Stimulated activated CD8-positive, alpha-beta memory T cell treated with anti-CD3 and anti-CD28 coated beads, Interleukin-12 subunit alpha, Interleukin-12 subunit beta, amount 100 ng/mL, for 24 hours (primary cell): ENCODE results near the gene KRTAP5-10.
"Not testable (repeated sequence)": the region's sequence is repeated elsewhere in the genome, so short reads cannot be mapped to it uniquely, and the experiment has no call there.

Source experiments
- DNase-seq: peaks from one replicate; pipeline ENCODE4 v3.0.0-alpha.2; 2020; ENCODE audit errors: extremely low read depth

KRTAP5-10 gene

DNA sequence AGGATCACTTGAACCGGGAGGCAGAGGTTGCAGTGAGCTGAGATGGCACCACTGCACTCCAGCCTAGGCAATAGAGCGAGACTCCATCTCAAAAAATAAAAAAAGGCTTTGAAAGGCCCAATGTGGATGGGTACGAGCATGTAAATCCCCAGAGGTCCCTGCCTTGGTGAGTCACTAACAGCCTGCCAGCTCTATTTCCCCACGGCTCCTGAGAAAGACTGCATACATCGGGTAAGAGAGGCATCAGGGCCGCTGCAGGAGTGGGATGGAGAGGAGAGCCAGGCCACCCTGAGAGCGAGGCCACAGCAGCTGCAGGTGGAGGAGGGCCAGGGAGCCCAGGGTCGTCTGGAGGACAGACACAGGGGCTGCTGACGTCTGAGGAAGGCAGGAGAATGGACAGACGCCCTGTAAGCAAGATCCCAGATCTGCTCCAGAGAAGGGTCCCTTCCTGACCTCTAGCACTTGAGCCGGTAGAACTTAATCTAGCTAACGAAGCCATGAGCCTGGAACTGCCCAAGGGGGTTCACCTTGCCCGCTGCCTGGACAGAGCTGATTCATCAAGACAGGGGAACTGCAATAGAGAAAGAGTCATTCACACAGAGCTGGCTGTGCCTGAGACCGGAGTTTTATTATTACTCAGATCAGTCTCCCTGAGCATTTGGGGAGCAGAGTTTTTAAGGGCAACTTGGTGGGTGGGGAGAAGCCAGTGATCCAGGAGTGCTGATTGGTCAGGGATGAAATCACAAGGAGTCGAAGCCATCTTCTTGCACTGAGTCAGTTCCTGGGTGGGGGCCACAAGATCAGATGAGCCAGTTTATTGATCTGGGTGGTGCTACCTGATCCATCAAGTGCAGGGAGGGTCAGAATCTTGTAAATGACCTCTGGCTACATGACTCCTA lies 22.2 kb upstream of the KRTAP5-10 start:
- DNase-seq: no peak

DNA sequence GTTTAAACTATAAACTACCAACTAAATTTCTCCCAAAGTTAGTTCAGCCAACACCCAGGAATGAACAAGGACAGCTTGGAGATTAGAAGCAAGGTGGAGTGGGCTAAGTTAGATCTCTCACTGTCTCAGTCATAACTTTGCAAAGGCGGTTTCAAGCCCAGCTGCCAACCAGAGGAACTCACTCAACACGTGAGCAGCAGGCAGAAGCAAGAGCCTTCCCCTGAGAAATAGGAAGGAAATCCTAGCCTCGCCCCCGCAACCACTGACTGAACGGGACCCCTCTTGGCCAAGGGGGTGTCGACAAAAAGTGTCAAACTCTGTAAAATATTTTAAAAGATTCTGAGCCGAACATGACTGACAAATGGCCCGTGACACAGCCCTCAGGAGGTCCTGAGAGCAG lies 21.5 kb upstream of the KRTAP5-10 start:
- DNase-seq: no peak

DNA sequence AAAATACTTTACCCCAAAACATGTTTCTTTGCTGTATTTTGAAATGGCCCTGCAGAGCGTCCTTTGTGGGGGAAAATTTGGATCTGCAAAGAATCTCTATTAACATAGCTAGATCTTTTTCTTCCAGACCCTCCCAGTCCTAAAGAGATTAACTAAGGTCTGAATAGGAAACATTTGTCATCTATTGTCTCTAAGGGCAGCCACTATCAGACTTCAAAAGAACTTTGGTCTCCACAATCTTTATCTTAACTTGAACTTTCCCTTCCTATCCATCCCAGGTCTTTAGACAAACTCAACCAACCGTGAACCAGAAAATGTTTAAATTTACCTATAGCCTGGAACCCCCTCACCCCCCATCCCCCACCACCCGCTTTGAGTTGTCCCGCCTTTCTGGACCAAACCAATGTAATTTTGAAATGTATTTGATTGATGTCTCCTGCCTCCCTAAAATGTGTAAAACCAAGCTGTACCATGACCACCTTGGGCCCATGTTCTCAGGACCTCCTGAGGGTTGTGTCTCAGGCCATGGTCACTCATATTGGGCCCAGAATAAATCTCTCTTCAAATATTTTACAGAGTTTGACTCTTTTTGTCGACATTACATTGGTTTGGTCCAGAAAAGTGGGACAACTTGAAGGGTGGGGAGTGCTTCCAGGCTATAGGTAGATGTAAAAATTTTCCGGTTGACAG lies 20.7 kb upstream of the KRTAP5-10 start:
- no peak for DNase-seq

DNA sequence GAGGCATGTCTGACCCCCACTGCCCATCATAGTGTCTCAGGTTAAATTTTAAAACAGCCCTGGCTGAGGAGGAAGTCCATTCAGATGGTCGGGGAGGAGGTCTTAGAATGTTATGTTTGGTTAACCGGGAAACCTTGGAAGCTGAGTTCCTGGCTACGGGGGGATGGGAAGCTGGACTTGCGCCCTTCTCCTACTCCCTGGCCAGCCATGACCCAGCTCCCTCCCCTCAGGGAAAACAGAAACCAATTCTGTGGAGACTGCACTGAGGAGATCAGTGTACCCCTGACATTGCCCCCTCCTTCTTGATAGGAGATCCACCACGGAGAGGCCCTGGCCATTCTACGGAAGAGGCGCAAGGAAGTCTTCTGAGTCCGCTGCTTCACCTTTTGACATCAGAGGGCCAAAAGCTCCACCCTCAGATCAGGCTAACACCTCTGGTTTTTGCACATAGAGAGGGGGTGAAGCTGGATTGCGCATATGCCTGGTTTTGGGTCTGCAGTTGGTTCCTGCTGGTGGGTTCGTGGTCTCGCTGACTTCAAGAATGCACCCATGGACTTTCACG lies 19.9 kb upstream of the KRTAP5-10 start:
- DNase-seq: no peak

DNA sequence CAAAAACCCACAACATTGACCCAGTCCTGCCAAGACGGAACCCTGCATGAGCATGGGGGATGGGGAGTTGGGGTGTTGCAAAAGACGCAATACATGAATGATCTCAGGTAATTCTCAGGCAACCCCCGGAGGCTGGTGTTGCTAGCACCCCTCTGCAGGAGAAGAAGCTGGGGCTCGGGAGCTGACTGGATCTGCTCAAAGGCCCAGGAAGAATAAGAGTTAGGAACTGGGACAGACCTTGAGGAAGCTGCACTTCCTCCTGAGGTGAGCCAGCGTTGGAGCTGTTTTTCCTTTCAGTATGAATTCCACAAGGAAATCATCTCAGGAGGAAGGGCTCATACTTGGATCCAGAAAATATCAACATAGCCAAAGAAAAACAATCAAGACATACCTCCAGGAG lies 17.2 kb upstream of the KRTAP5-10 start, which contains the start of gene KRTAP5-9:
Gene KRTAP5-9 (plus strand): TSS at position 301 of the 400 bp plus-strand sequence. CDS start 238 bp downstream, outside the sequence.
- DNase-seq: no peak

DNA sequence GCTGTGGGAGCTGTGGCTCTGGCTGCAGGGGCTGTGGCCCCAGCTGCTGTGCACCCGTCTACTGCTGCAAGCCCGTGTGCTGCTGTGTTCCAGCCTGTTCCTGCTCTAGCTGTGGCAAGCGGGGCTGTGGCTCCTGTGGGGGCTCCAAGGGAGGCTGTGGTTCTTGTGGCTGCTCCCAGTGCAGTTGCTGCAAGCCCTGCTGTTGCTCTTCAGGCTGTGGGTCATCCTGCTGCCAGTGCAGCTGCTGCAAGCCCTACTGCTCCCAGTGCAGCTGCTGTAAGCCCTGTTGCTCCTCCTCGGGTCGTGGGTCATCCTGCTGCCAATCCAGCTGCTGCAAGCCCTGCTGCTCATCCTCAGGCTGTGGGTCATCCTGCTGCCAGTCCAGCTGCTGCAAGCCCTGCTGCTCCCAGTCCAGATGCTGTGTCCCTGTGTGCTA lies 16.6 kb upstream of the KRTAP5-10 start:
- no peak for DNase-seq

DNA sequence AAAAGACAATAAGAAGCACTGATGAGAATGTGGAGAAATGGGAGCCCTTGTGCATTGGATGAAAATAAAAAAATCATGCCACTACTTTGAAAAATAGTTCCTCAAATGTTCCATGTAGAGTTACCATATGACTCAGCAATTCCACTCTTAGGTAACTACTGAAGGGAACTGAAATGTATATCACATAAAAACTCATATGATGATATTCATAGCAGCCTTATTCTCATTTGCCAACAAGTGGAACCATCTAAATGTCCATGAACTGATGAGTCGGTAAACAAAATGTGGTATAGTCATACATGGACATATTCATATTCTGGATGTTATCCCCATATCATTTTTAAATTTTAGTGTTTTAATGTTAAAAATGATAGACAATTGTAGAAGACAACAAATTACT lies 13.7 kb upstream of the KRTAP5-10 start:
- DNase-seq: no peak

DNA sequence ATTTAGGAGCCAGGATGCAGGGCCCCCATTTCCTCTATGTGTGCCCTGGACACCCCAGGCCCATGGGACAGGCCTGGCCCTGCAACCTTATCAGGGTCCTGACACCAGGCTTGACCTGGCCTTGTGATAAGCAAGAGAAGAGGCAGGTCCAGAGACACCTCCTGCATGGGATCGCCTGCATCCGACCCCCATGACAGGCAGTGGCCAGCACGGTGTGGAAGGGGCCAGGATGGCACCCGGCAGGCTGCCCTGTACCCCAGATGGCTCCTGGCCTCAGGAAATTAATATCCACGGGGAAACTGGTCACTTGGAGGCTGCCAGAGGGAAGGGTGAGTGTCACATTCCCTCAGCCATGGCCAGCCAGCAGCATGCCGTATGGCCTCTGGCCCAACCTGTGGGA lies 10.4 kb upstream of the KRTAP5-10 start:
- DNase-seq: no peak

DNA sequence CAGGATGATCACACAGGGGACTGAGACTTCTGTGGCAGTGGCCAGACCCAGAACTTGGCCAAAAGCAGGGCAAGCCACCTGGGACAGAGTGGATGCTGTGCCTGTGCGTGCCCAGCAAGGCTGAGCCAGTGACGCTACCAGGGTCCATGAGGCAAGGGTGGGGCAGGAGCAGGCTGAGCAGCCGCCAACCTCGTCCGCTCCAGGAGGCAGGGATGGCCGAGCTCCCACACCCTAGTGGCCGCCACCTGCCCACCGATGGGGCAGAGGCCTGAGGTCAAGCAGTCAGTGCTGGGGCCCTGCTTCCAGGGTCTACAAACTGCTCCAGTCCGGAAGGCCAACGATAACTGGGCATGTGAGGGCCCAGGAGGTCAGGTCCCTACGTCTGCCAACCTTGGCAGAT lies 9.9 kb upstream of the KRTAP5-10 start:
- DNase-seq: no peak

DNA sequence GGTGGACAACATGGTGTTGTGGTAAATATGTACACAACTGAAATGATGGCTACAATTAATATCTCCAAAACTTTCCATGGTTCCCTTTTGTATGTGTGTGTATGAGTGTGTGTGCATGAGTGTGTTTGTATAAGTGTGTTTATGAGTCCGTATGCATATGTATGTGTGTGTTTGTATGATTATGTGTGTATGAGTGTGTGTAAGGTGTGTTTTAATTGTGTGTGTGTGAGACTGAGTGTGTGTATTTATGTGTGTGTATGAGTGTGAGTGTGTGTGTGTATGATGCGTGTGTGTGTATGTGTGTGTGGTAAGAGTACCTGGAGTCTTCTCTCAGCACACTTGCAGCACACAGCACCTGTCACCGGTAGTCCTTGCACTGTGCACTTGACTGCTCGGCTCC lies 9.3 kb upstream of the KRTAP5-10 start:
- no peak for DNase-seq

DNA sequence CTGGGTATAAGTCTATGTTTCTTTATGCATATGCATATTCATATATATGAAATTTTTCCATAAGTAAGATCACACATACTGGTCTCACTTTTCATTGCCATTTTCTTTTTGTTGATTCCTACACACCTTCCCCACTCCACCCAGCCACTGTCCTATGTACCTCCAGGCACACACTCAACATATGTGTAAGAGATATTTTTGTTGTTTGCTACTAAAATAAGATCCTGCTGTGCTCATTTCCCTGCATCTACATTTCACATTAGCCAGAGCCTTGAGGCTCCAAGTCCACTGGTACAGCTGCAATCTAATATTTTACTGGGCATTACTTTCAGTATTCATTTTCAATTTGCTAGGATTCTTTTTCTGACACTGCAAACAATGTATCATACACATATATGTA lies 8.1 kb upstream of the KRTAP5-10 start:
- no peak for DNase-seq

DNA sequence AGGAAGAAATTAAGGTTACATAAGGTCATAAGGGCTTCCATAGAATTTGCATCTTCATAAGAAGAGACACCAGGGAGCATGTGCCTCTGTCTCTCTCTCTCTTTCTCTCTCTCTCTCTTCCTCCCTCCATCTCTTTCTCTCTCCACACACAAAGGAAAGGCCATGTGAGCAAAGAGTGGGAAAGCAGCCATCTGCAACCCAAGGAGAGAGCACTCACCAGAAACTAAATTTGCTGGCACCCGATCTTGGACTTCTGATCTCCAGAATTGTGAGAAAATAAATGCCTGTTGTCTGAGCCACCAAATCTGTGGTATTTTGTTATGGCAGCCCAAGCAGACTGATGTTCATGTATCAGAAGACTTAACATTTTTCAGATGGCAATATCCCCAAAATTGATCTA lies 6.4 kb upstream of the KRTAP5-10 start:
- no peak for DNase-seq

DNA sequence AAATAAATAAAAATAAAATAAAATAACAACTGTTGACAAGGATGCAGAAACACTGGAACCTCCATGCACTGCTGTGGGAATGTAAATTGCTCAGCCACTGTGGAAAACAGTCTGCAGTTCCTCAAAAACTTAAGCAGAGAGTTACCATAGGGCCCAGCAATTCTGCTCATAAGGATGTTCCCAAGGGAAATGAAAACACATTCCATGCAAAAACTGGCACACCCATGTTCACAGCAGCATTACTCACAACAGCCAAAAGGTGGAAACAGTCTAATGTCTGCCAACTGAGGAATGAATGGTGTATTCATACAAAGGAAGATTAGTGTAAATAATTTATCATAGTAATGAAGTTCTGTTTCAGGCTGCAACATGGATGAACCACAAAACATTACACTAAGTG lies 3.2 kb upstream of the KRTAP5-10 start:
- no peak for DNase-seq

DNA sequence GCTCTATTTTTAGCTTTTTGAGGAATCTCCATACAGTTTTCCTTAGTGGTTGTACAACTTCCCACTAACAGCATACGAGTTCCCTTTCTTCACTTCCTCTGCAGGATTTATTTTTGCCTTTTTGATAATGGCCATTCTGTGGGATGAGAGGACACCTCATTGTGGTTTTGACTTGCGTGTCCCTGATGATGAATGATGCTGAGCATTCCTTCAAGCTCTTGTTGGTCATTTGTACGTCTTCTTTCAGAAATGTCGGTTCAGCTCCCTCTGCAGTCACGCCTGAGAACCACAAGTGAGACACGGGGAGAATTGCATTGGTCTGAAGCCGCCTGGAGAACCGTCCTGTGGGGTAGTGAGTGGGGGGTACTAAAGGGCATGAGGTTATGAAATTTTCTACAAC lies 2.0 kb upstream of the KRTAP5-10 start:
- DNase-seq: no peak

DNA sequence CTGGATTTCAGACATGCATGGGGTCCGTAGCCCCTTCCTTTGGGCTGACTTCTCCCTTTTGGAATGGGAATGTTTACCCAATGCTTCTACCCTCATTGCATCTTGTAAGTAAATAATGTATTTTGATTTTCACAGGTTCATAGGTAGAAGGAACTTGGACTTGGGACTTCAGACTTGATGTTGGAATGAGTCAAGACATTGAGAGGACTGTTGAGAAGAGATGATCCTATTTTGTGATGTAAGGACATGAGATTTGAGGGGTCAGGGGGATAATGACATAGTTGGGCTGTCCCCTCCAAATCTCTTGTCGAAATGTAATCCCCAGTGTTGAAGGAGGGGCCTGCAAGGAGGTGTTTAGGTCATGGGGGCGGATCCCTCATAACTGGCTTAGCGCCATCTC lies 933 bp upstream of the KRTAP5-10 start:
- DNase-seq: no peak

DNA sequence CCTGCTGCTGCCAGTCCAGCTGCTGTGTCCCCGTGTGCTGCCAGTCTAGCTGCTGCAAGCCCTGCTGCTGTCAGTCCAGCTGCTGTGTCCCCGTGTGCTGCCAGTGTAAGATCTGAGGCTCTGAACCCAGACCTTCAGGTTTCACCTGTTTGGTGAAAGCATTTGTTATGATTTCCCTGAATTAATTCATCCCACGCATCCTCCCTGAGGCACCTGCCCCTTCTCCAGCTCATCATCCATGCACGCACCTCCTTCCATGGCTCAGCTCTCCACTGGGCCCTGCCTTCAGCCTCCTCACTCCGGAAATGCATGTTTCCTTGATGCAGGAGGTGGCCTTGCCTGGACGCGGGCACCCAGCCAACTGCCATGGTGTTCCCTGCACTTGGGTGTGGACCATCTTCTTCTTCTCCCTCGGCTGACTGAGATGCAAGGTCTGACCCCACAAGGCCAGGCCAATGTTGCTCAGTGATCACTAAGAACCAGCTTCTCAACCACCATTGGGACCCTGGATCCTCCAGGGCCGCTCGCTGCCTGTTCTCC lies 788 bp downstream of the KRTAP5-10 start:
- no peak for DNase-seq

DNA sequence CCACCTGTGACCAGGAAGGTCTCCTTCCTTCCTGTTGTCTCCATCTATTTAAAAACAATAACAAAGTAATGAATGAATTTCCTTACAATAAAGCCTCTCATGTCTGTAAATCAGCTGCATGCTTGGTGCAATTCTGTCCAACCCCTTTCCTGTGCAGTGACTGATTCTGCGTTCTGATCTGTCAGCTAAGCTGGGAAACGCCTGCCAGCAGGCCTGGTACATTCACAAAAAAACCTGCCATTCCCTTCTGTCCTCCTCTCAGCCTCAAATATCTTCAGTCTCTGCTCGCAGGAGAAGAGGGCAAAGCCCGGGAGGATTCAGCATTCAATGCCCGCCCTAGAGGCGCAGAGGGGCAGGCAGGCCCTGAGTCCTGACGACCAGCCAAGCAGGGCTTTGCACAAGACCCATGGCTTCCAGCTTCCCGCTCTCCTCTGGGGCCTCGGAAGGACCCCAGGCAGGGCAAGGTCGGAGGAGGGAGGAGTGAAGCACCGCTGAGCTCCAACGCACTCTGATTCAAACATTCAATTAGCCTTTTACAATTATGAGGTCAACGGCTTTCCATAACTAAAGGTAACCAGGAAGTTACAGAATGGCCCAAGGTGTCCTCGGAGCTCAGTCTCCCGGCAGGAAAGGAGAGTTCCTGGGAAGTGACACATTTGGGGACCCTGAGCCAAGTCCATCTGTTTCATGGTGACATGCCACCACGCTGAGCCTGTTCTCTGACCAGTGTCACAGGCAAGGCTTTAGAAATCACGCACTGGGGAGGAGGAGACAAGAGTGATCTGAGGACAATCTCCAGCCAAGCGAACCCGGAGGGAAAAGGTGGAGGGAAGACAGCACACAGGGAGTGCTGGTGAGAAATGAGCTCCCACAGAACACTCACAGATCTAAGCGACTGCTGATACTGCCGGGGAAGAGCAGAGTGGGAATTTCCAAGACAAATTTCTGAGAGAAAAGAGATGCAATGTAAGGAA lies 1.6 kb downstream of the KRTAP5-10 start:
- DNase-seq: not testable (repeated sequence)

DNA sequence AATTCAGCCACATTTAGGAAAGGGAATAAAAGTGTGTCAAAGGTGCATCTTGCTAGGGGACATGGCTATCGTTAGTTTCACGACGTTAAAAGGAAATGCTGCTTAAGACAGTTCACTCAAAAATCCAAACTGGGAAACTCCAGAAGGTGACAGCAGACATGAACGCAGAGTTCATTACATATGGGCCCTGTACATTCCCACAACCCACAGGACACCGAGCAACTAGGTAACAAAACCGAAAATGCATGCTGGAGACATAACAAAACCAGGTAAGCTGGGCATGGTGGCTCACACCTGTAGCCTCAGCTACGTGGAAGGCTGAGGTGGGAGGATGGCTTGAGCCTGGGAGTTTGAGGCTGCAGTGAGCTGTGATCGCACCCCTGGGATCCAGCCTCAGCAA lies 2.3 kb downstream of the KRTAP5-10 start:
- not testable (repeated sequence) for DNase-seq

DNA sequence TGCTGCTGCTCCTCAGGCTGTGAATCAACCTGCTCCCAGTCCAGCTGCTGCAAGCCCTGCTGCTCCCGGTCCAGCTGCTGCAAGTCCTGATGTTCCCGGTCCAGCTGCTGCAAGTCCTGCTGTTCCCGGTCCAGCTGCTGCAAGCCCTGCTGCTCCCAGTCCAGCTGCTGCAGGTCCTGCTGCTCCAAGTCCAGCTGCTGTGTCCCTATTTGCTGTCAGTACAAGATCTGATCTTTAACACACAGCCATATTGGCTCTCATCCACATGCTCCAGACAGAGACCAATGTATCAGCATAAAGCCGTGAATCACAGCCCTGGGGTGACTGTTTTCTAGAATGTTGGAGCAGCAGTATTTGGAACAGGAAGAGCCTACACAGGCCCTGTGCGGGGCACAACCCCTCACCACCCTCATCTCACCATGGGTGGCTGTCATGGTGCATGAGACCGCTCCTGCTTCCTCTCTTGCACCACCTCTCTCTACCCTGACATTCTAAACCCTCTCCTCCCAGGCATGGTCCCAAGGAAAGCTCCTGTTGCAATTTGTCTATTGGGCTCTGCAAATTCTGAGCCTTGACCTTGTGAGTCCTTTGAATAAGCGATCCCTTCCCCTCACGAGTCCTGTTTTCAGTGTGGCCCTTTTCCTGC lies 3.5 kb downstream of the KRTAP5-10 start:
- DNase-seq: no peak

DNA sequence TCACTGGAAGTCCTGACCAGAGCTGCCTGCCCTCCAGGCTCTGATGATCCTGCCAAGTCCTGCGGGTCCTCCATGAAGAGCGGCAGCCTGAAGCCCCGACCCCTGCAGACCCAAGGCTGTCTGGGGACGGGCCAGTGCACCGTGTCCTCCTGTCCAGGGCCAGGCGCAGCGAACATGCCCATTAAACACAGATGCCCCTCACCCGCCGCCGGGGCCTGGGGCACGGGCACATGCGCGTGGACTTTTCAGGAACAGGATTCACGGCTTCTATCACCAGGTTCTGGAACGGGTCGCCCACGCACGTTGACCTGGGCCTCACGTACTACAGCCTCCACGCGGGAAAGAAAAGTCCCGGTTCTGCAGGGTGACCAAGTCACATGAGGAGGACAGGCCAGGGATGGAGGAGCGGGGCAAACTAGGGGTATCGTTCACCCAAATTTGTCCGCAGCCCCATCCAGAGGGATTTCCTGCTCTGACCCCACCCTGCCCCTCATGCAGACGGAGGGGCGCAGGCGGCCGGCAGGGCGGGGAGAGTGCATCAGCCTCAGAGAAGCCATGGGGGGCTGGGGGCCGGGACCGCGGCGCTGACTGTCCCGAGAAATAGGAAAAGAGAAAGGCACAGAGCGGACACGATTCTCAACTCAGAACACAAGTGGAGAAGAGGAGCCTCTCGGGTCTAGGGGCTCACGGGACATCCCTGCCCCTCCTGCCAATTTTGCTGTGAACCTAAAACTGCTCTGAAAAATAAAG lies 5.9 kb downstream of the KRTAP5-10 start:
- not testable (repeated sequence) for DNase-seq
